ENCODE results near the gene TYW1. TPM values are rescaled to one million over a fixed set of nuclear protein-coding genes. Genes with fewer than 3 reads are reported as not detected.
"Not testable (repeated sequence)": the region's sequence is repeated elsewhere in the genome, so short reads cannot be mapped to it uniquely, and the experiment has no call there.

TYW1 gene
- total and polyA plus RNA-seq, 2 of the 4 experiments (the other 2 are of a cell fraction), result 10.7 to 23.7 TPM

- H2AK9ac ChIP-seq (replicated peaks; ENCODE audit: low read depth, low read length, poor library complexity); H3K27me3 ChIP-seq (ENCODE audit: control insufficient read depth, insufficient read depth, low read length); intact Hi-C loops (cut with micrococcal nuclease); H3K14ac ChIP-seq (replicated peaks; ENCODE audit: low read depth, low read length); H4K91ac ChIP-seq (ENCODE audit: insufficient read depth, low read depth, low read length); H2BK15ac ChIP-seq (ENCODE audit: low read depth, low read length); H3K4ac ChIP-seq (ENCODE audit: low read depth, low read length); H3K4me1 ChIP-seq (ENCODE audit: control insufficient read depth, insufficient read depth, low read length); H2AFZ ChIP-seq (replicated peaks; ENCODE audit: low read length, poor library complexity); BruUV-seq (replicated peaks); H3K4me3 ChIP-seq (ENCODE audit: insufficient read depth, low read depth, low read length); H3K9ac ChIP-seq (ENCODE audit: low read depth, low read length); in situ Hi-C loops (cut with MboI; ENCODE audit: low sequenced_read_pairs); H4K5ac ChIP-seq (ENCODE audit: low read depth, low read length); H3K23ac ChIP-seq (ENCODE audit: low read depth, low read length); ATAC-seq (ENCODE audit: low read depth); H3K18ac ChIP-seq (ENCODE audit: low read depth, low read length); H2BK20ac ChIP-seq (ENCODE audit: low read depth, low read length); H2BK120ac ChIP-seq (ENCODE audit: low read depth, low read length); H4K8ac ChIP-seq (ENCODE audit: low read depth in 2 of 2, low read length in 2 of 2); H3K27ac ChIP-seq (ENCODE audit: insufficient read depth, low read length); H4K20me1 ChIP-seq (ENCODE audit: insufficient read depth, low read length); H3K9me1 ChIP-seq (ENCODE audit: insufficient read depth, low read length); POLR2A ChIA-PET (ENCODE audit: unreplicated experiment); H3K56ac ChIP-seq (ENCODE audit: extremely low read depth, insufficient read depth, low read length); H2BK5ac ChIP-seq (ENCODE audit: low read depth, low read length, poor library complexity, severe bottlenecking); H3K36me3 ChIP-seq (ENCODE audit: control insufficient read depth, insufficient read depth, low read length); H3K79me1 ChIP-seq (ENCODE audit: low read depth in 1 of 2, low read length in 2 of 2); H3K4me2 ChIP-seq (ENCODE audit: low read depth, low read length); CTCF ChIA-PET; H2AK5ac ChIP-seq (ENCODE audit: low read depth, low read length); dilution Hi-C loops (cut with HindIII; ENCODE audit: low sequenced_read_pairs, unreplicated experiment); H3K9me3 ChIP-seq (ENCODE audit: control insufficient read depth, insufficient read depth, low read length); DNase-seq: not testable (repeated sequence)
- 75% methylated on average over 2 of the region's 4 CpGs; no CpG with 5 or more reads in 1 of the 2 experiments for WGBS, 2 experiments (ENCODE audit: extremely low coverage in 2 of 2, insufficient read length in 1 of 2)
Observed at GRCh38 chr7:67082880-67083279, 86.2 kb downstream of the TYW1 start.

GRCh38 chr7:67089261-67089660, 92.6 kb downstream of the TYW1 start:
- H2BK120ac ChIP-seq (ENCODE audit: low read depth, low read length); in situ Hi-C loops (cut with MboI; ENCODE audit: low sequenced_read_pairs); H3K79me1 ChIP-seq (ENCODE audit: low read depth in 1 of 2, low read length in 2 of 2); H3K4me2 ChIP-seq (ENCODE audit: low read depth, low read length); H3K14ac ChIP-seq (replicated peaks; ENCODE audit: low read depth, low read length); ATAC-seq (ENCODE audit: low read depth); POLR2A ChIA-PET (ENCODE audit: unreplicated experiment); BruUV-seq (replicated peaks); H3K27me3 ChIP-seq (ENCODE audit: control insufficient read depth, insufficient read depth, low read length); H2BK5ac ChIP-seq (ENCODE audit: low read depth, low read length, poor library complexity, severe bottlenecking); H3K23ac ChIP-seq (ENCODE audit: low read depth, low read length); H4K5ac ChIP-seq (ENCODE audit: low read depth, low read length); H3K27ac ChIP-seq (ENCODE audit: insufficient read depth, low read length); H3K9me3 ChIP-seq (ENCODE audit: control insufficient read depth, insufficient read depth, low read length); dilution Hi-C loops (cut with HindIII; ENCODE audit: low sequenced_read_pairs, unreplicated experiment); H3K4ac ChIP-seq (ENCODE audit: low read depth, low read length); H2AFZ ChIP-seq (replicated peaks; ENCODE audit: low read length, poor library complexity); H2AK9ac ChIP-seq (replicated peaks; ENCODE audit: low read depth, low read length, poor library complexity); H3K9ac ChIP-seq (ENCODE audit: low read depth, low read length); DNase-seq; CTCF ChIA-PET; H2BK20ac ChIP-seq (ENCODE audit: low read depth, low read length); H4K20me1 ChIP-seq (ENCODE audit: insufficient read depth, low read length); H2AK5ac ChIP-seq (ENCODE audit: low read depth, low read length); H3K4me3 ChIP-seq (ENCODE audit: insufficient read depth, low read depth, low read length); H3K9me1 ChIP-seq (ENCODE audit: insufficient read depth, low read length); H3K56ac ChIP-seq (ENCODE audit: extremely low read depth, insufficient read depth, low read length); intact Hi-C loops (cut with micrococcal nuclease); H3K36me3 ChIP-seq (ENCODE audit: control insufficient read depth, insufficient read depth, low read length); H2BK15ac ChIP-seq (ENCODE audit: low read depth, low read length); H4K8ac ChIP-seq (ENCODE audit: low read depth in 2 of 2, low read length in 2 of 2); H3K18ac ChIP-seq (ENCODE audit: low read depth, low read length); H4K91ac ChIP-seq (ENCODE audit: insufficient read depth, low read depth, low read length); H3K4me1 ChIP-seq (ENCODE audit: control insufficient read depth, insufficient read depth, low read length): not testable (repeated sequence)
- no CpG with 5 or more reads among the region's 10 CpGs for WGBS, 2 experiments (ENCODE audit: extremely low coverage in 2 of 2, insufficient read length in 1 of 2)
